Activated CD4-positive, CD25-positive, alpha-beta regulatory T cell treated with anti-CD3 and anti-CD28 coated beads, Interleukin-2, amount 50 U/mL, for 16 hours (primary cell): Measurements from ENCODE around the gene NFKBIB.

Experiments
- DNase-seq: peaks from one replicate; pipeline ENCODE4 v3.0.0-alpha.2; 2020; ENCODE audit warnings: low read depth, low spot score

NFKBIB gene

DNA sequence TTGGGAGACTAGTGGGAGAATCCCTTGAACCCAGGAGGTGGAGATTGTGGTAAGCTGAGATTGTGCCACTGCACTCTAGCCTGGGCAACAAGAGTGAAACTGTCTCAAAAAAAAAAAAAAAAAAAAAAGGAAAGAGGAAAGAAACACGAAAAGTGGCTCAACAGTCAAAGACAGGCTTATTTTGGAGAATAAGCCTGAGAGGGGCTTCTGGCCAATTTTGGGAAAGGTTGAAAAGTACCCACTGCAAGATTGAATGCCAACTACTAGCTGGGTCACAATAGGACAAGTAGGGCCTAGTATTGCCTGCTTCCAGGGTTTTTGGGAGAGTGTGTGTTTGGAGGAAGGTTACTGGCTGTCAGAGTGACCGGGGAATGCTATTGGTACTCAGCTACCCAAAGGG is 58.5 kb downstream of the NFKBIB start:
- DNase-seq: no peak
